ENCODE measurements around the gene MCEMP1. TPM values are rescaled to one million over a fixed set of nuclear protein-coding genes. Genes with fewer than 3 reads are reported as not detected.

Gene MCEMP1, protein sequence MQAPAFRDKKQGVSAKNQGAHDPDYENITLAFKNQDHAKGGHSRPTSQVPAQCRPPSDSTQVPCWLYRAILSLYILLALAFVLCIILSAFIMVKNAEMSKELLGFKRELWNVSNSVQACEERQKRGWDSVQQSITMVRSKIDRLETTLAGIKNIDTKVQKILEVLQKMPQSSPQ
- not detected for total RNA-seq

DNA sequence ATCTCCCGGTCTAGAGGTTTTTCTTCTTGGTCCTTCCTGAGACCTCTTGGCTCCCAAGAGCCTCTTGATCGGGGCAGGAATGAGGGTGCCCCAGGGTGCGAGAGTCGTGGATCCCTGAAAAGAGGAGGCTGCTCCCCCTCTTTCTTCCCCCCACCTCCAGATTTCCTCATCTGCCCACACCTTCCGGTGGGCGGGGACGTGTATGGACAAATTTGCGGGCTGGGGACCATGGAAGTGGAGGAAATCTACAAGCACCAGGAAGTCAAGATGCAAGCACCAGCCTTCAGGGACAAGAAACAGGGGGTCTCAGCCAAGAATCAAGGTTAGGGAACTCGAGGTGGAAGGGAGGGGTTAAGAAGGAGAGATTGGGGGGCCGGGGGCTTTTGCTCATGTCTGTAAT, at the start of gene MCEMP1:
Gene MCEMP1, plus strand, starts transcription at position 237 of the 400 bp plus-strand sequence. Its CDS starts 31 bp downstream, at position 268.
- no peak within 1 kb of the TSS for H3K4me3 Mint-ChIP-seq
- CTCF ChIA-PET = interaction anchor here (1.0 kb wide), 1 partner anchor 18 kb away, joined by 3 read pairs; no protein-coding TSS in a partner anchor

DNA sequence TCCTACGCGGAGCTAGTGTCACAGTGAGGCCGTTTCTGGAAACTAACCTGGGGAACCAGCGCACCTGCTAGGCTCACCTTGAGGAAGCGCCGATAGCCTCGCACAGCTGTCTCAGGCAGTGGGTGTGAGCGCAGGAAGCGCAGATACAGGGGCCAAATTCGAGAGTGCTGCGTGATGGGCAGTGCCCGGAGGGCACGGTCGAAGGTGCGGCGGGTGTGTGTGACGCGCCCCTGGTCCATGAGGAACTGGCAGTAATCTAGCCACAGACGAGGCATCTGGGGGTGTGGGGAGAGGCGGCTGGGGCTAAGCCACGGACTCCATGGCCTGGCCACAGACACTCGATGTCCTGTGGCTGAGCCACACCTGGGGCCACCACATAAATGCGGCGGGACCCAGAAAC, 49.7 kb upstream of the MCEMP1 start:
- no peak overlapping the region for H3K27ac Mint-ChIP-seq
- peaks cover 33% of the 10 kb centered on the region for H3K4me1 Mint-ChIP-seq
- no peak overlapping the region for H3K4me3 Mint-ChIP-seq
- no peaks in the 10 kb centered on the region for H3K27me3 Mint-ChIP-seq
- no peak for ATAC-seq
- no peaks in the 10 kb centered on the region for H3K9me3 Mint-ChIP-seq (ENCODE audit: low read depth)
- CTCF ChIA-PET = interaction anchor here (0.5 to 1.2 kb wide), 2 partner anchors 54 to 150 kb away, joined by 3 to 4 read pairs; partner anchors contain the start of gene TRAPPC5
- peaks cover 6% of the 10 kb centered on the region for H3K36me3 Mint-ChIP-seq
- no peak for DNase-seq

More for the DNA sequence above, at the start of gene MCEMP1:
- H3K4me1 Mint-ChIP-seq = peaks cover 35% of the 10 kb centered on the region
- peaks cover 35% of the 10 kb centered on the region for H3K27me3 Mint-ChIP-seq
- ATAC-seq = no peak
- peaks cover 2% of the 10 kb centered on the region for H3K36me3 Mint-ChIP-seq
- H3K27ac Mint-ChIP-seq = no peak within 1 kb of the TSS
- no peak for DNase-seq
- no peaks in the 10 kb centered on the region for H3K9me3 Mint-ChIP-seq (ENCODE audit: low read depth)

DNA sequence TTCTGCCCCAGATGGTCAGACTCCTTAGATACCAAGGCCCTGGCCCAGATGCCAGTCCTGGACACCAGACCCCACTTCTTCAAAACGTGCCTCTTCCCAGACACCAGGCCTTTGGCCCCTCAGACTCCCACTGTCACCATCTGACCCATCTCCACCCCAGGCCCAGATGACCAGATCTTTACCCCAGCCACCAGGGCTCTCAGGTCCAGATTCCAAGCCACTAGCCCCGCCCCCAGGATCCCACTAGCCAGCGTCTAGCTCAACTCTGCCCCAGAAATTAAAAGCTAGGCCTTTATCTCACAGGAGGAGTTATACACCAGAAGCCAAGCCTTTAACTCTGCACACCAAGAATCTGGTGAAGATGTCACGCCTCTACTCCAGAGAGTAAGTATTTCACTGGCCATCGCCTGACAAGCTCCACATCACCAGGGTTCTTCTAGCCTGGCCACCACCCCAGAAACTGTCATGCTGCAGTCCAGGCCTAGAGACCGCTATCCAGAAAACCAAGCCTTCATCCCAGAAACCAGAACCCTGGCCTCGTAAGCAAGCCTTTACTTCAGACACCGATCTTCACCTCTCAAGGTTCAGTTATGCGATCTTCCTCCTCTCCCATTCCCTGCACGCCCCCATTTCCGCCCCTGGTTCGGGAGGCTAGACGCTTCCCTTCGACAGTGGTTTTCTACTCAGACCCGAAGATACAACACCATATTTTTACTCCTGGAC, 48.1 kb upstream of the MCEMP1 start:
- H3K27ac Mint-ChIP-seq = peak overlapping the region; percentile 99
- H3K36me3 Mint-ChIP-seq = peaks cover 6% of the 10 kb centered on the region
- H3K4me1 Mint-ChIP-seq = peaks cover 33% of the 10 kb centered on the region
- H3K27me3 Mint-ChIP-seq = no peaks in the 10 kb centered on the region
- no peaks in the 10 kb centered on the region for H3K9me3 Mint-ChIP-seq (ENCODE audit: low read depth)
- peak overlapping the region; percentile 97 for H3K4me3 Mint-ChIP-seq
- DNase-seq (no peak), ATAC-seq (no peak)
- CTCF ChIA-PET = interaction anchor here (1.3 to 2.9 kb wide), 5 partner anchors 23 to 315 kb away, joined by 6 to 12 read pairs (median 10); partner anchors contain the start of genes ARHGEF18, TIMM44 and TRAPPC5

DNA sequence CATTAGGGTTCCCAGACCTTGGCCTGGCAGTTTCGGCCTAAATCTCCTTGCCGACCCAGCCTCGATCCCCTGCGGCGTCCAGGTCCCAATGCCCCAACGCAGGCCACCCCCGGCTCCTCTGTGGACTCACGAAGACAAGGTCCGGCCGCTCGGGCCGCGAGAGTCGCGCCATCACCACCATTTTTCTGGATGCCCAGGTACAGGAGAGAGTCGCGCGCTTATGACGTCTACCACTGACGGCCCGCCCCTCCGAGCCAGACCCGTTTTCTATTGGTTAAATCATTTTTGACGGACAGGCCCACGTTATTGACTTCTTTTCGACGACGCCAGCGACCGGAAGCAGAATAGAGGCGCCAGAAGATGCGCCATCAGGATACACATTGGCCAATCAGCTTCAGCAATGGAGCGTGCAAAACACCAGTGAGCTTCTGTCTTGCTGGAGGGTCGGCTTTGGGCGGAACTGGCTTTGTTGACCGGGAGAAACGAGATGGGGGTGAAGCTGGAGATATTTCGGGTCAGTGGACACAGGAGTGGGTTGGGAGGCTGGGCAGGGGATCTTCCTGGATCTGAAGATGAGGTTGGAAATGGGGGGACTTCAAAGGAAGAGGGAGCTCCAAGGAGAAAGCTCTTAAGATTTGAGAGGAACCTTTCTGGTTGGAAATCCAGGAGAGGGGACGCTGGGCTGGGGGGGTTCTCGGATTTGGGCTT, 47.4 kb upstream of the MCEMP1 start, which contains the start of the genes PET100 and XAB2:
Gene PET100, plus strand, starts transcription at position 447 of the 708 bp plus-strand sequence. Its CDS starts 41 bp downstream, at position 488.
Gene XAB2, minus strand, starts transcription at position 199 of the 708 bp plus-strand sequence. Its CDS starts 18 bp downstream, at position 181.
- DNase-seq = peak; percentile 98
- peak; percentile 99 for ATAC-seq
- no peaks in the 10 kb centered on the region for H3K9me3 Mint-ChIP-seq (ENCODE audit: low read depth)
- peak within 1 kb of the TSS; percentile 97 for H3K4me3 Mint-ChIP-seq
- no peaks in the 10 kb centered on the region for H3K27me3 Mint-ChIP-seq
- H3K4me1 Mint-ChIP-seq = peaks cover 33% of the 10 kb centered on the region
- peaks cover 6% of the 10 kb centered on the region for H3K36me3 Mint-ChIP-seq
- CTCF ChIA-PET = interaction anchor here (0.8 to 2.9 kb wide), 10 partner anchors 9 to 315 kb away, joined by 3 to 12 read pairs (median 6); partner anchors contain the start of genes ARHGEF18, TIMM44 and TRAPPC5
- peak within 1 kb of the TSS; percentile 99 for H3K27ac Mint-ChIP-seq

DNA sequence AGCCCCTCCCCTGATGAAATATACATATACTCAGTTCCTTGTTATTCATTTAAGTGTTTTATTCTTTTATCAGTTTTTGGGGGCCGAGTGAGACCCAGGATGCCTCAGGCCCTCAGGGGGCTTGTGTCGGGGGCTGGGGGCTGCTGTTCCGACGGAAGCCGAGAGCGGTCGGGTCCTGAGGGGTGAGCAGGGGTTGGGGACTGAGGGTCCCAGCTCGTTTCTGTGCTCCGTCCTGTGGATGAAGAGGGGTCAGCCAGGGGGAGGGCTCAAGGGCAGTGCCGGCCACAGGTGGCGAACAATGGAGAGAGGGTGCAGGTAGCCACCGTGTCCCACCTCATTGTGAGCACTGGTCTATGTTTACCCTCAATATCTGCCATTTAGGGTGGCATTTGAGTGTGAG, 45.3 kb upstream of the MCEMP1 start:
- DNase-seq (no peak), ATAC-seq (no peak)
- Mint-ChIP-seq H3K4me1 (peaks cover 40% of the 10 kb centered on the region), H3K27me3 (no peaks in the 10 kb centered on the region), H3K4me3 (no peak overlapping the region), H3K9me3 (ENCODE audit: low read depth) (no peaks in the 10 kb centered on the region), H3K27ac (no peak overlapping the region), H3K36me3 (peaks cover 6% of the 10 kb centered on the region)
- CTCF ChIA-PET = no interaction called here

DNA sequence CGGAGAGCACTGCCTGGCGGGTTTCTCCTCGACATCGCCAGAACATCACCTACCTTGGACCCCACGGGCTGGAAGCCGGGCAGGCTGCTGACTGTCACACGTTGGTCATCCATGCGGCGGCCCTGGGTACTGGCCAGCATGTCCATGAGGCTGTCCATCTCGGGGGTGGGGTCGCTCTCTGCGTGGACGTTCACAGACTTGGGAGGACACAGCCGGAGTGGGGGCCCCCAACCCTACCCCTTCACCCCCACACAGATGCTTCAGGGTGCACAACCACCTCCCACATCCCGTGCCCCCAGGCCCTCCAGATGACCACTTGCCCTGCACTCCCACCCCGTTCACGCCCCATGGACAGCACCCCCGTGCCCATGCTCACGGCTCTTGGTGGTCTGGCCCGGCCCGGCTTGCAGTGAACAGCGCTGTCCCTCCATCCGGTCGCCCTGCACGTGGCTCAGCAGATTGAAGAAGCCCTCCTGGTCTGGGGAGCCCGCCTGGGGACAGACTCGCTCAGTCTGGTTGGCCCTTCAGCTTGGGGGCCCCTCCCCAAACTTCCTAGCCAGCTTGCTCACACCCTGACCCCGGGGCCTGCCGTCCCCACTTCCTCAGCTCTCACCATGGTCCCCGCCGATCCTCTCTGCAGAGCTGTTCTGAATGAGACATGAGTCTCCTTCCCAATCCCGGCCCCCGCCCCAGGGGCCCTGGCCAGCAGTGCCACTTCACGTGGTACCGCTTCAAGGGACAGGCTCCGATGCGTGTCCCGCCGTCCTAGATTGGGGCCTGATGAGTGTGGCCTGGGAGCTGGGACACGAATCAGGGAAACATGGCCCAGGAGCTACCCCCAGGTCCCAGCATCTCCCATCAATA, 44.3 kb upstream of the MCEMP1 start:
- H3K27me3 Mint-ChIP-seq = no peaks in the 10 kb centered on the region
- peaks cover 42% of the 10 kb centered on the region for H3K4me1 Mint-ChIP-seq
- no peak for DNase-seq
- H3K4me3 Mint-ChIP-seq = no peak overlapping the region
- ATAC-seq = no peak
- H3K9me3 Mint-ChIP-seq (ENCODE audit: low read depth) = no peaks in the 10 kb centered on the region
- peaks cover 2% of the 10 kb centered on the region for H3K36me3 Mint-ChIP-seq
- H3K27ac Mint-ChIP-seq = no peak overlapping the region
- CTCF ChIA-PET = interaction anchor here (0.8 to 1.6 kb wide), 2 partner anchors 48 to 64 kb away, joined by 4 to 7 read pairs; partner anchors contain the start of gene TRAPPC5

DNA sequence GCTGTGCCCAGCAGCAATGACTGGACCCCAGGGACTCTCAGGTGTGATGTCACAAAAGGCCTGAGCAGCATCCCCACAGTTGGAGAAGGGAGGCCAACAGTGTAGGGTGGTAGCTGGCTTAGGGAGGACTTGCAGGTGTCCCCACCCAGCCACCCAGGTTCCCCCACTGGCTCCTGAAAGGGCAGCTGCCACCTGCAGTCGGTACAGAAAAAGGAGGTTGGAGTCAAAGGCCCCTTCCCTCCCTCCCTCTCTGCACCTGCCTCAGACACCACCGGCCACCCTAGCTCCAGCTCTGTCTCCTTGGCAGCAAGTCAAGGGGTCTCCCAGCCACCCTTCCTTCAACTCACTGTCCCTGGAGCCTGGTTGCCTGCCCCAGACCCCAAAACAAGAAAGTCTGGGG, 43.2 kb upstream of the MCEMP1 start, which contains the start of gene PCP2:
Gene PCP2, minus strand, starts transcription at position 22 of the 400 bp plus-strand sequence. CDS start 262 bp downstream, outside the sequence.
- Mint-ChIP-seq H3K36me3 (peaks cover 2% of the 10 kb centered on the region), H3K9me3 (ENCODE audit: low read depth) (no peaks in the 10 kb centered on the region), H3K27me3 (no peaks in the 10 kb centered on the region), H3K4me1 (peaks cover 37% of the 10 kb centered on the region), H3K27ac (no peak within 1 kb of the TSS), H3K4me3 (no peak within 1 kb of the TSS)
- CTCF ChIA-PET = interaction anchor here (0.8 to 1.6 kb wide), 2 partner anchors 47 to 65 kb away, joined by 4 to 7 read pairs; partner anchors contain the start of gene TRAPPC5
- no peak for ATAC-seq
- no peak for DNase-seq

DNA sequence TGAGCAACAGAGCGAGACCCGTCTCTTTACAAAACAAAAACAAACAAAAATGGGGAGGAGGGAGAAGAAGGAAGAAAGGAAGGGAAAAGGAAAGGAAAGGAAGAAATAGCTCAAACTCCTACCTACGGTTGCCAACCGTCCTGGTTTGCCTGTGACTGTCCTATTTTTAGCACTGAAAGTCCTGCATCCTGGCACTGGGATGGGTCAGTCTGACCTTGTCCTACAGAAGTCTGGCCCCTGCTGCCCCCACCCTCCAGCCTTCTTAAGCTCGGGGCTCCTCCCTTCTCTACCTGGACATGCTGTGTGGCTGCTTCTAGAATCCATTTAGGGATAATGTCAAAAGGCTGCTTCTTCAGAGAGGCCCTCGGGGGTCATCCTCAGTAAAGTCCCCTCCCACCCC, 41.2 kb upstream of the MCEMP1 start:
- CTCF ChIA-PET = interaction anchor here (1.5 kb wide), 1 partner anchor 45 kb away, joined by 5 read pairs; the partner anchor contains the start of gene TRAPPC5
- Mint-ChIP-seq H3K36me3 (peaks cover 12% of the 10 kb centered on the region), H3K27ac (peak overlapping the region; percentile 40), H3K4me3 (peak overlapping the region; percentile 54), H3K9me3 (ENCODE audit: low read depth) (peaks cover 5% of the 10 kb centered on the region), H3K27me3 (no peaks in the 10 kb centered on the region), H3K4me1 (peaks cover 32% of the 10 kb centered on the region)
- DNase-seq (no peak), ATAC-seq (no peak)

DNA sequence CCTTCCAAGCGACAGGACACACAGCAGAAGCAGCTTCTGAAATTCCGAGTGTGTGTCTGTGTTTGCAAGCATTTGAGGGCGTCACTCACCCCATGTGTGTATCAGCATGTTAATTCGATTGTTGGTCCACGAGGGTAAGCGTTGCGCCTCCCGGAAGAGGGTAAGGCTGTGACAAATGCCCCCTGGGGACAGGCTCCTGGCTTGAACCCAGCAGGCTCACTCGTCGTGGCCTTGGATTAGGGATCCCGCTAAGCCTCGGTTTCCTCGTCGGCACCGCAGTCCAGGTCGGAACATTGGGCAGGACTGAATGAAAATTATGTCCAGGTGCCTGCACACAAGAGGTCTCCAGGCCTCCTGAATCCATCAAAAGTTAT, 40.6 kb upstream of the MCEMP1 start:
- Mint-ChIP-seq H3K36me3 (peaks cover 12% of the 10 kb centered on the region), H3K4me1 (peaks cover 28% of the 10 kb centered on the region), H3K27me3 (no peaks in the 10 kb centered on the region), H3K9me3 (ENCODE audit: low read depth) (peaks cover 5% of the 10 kb centered on the region), H3K27ac (peak overlapping the region; percentile 88), H3K4me3 (peak overlapping the region; percentile 79)
- ATAC-seq = no peak
- CTCF ChIA-PET = interaction anchor here (1.5 kb wide), 1 partner anchor 45 kb away, joined by 5 read pairs; the partner anchor contains the start of gene TRAPPC5
- DNase-seq = no peak

DNA sequence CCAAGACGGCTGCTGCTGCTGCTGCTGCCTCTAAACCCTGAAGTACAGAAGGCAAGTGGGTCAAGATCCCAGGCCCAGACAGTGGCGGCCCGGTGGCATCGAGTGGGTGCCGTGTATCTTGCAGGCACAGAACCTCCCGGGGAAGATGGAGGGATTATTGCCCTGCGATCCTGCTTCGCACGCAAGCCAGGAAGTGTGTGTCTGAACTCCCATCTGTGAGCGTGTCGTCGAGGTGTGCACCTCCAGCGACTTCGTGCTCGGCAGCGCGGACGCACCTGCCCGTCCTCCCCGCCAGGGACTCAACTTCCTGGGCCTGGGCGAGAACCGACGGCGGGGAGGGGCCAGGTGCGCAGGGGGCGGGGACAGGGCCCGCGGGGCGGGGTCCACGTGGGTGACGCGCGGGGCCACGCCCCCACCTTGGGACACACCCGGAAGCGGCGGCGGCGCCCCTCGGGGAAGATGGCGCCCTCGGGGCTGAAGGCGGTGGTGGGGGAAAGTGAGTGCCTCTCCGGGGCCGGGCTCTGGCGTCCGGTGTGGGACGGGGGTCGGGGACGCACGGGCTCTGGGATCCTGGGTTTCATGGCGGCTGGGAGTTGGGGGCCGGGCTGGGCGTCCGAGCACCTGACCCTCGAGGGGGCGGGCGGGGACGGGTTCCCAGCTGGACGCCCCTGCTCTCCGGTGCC, 40.1 kb upstream of the MCEMP1 start, which contains the start of gene STXBP2:
Gene STXBP2, plus strand, starts transcription at position 420 of the 683 bp plus-strand sequence. Its CDS starts 40 bp downstream, at position 460.
- peak within 1 kb of the TSS; percentile 88 for H3K27ac Mint-ChIP-seq
- H3K4me1 Mint-ChIP-seq = peaks cover 26% of the 10 kb centered on the region
- peak; percentile 92 for DNase-seq
- peak; percentile 94 for ATAC-seq
- H3K9me3 Mint-ChIP-seq (ENCODE audit: low read depth) = peaks cover 5% of the 10 kb centered on the region
- H3K4me3 Mint-ChIP-seq = peak within 1 kb of the TSS; percentile 79
- CTCF ChIA-PET = interaction anchor here (1.2 to 2.9 kb wide), 6 partner anchors 24 to 232 kb away, joined by 3 to 13 read pairs (median 4); partner anchors contain the start of genes PNPLA6 and TRAPPC5
- no peaks in the 10 kb centered on the region for H3K27me3 Mint-ChIP-seq
- peaks cover 12% of the 10 kb centered on the region for H3K36me3 Mint-ChIP-seq

DNA sequence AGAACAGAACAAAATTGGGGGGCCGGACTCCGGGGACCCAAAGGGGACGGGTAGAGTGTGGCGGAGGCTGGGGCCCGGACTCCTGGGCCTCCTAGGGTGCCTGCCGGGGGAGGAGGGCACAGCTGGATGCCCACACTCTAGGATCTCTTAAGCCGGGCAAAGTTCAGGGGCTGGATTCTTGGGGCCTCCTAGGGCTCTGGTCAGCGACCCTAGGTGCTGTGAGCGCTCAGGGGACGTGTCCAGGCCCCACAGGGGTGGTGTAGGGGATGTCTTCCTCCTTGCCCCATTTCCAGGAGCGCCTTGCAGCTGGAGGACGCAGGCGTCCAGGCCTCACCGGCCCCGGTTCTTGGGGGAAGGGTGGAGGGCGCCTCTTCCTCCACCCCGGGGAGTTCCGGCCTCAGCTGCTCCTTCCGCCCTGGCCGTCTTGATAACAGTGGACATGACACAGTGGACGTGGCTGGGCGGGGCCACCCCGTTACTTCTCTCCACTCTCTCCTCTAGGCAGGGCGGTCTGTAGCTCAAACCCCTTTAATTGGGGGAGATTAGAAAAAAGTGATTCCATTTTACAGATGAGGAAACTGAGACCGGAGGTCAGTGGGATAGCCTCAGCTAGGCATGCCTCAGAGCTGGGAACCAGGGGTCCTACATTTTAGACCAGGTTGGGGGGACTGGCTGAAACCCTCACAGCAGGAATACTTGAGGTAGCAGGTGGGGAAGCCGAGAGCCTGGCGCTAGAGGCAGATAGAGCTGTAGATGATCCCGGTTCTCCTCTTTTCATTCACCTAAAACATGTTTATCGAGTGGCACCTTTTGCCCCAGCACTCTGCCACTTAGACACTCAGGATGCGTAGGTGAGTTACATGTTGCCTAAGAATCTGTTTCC, 39.3 kb upstream of the MCEMP1 start:
- Mint-ChIP-seq H3K36me3 (peaks cover 12% of the 10 kb centered on the region), H3K4me3 (peak overlapping the region; percentile 79), H3K4me1 (peaks cover 25% of the 10 kb centered on the region), H3K27ac (peak overlapping the region; percentile 88), H3K9me3 (ENCODE audit: low read depth) (peaks cover 5% of the 10 kb centered on the region), H3K27me3 (no peaks in the 10 kb centered on the region)
- CTCF ChIA-PET = interaction anchor here (1.1 to 2.9 kb wide), 8 partner anchors 8 to 232 kb away, joined by 3 to 13 read pairs (median 4); partner anchors contain the start of genes PET100, PNPLA6, TRAPPC5 and XAB2
- DNase-seq (no peak), ATAC-seq (peak; percentile 27)
